SK-N-SH (cell line): ENCODE results near the gene DBP. TPM values are rescaled to one million over a fixed set of nuclear protein-coding genes. Genes with fewer than 3 reads are reported as not detected.

Experiments
- CTCF ChIA-PET: fragments of 300-600, 350-600 bp; formaldehyde crosslinking; extraction: SDS; loops from one replicate; lab custom pipeline; 2021; lab: Yijun Ruan, JAX
- POLR2A ChIA-PET: fragments of 350-600 bp; sonication (Branson Sonifier 250); formaldehyde crosslinking; extraction: SDS; loops from one replicate; lab custom pipeline; 2020; ENCODE audit warnings: antibody characterized with exemption, inconsistent platforms; lab: Yijun Ruan, JAX
- DNase-seq: peaks from one replicate; pipeline ENCODE4 v3.0.0; 2012
- H2AFZ ChIP-seq: fragments of 200-600 bp; sonication (generic); 2 replicates; pipeline ENCODE4 v1.8.1; 2016; ENCODE audit warnings: antibody characterized with exemption, mild to moderate bottlenecking, low read depth
- H3F3A ChIP-seq: fragments of 200-600 bp; sonication (generic); replicated peaks from 2 replicates; pipeline ENCODE3; 2016; ENCODE audit warnings: antibody characterized with exemption, mild to moderate bottlenecking; ENCODE audit not compliant: insufficient read depth
- H3K27ac ChIP-seq, 2 experiments: fragments of 200-500 bp in 1 of 2; fragments of 200-600 bp in 1 of 2; sonication (Bioruptor generic) in 1 of 2; sonication (generic), shearing (Covaris generic) in 1 of 2; 2 replicates each; pipeline versions ENCODE4 v1.5.1 to v1.6.1; 2014 to 2016; ENCODE audit warnings: low read depth in 2 of 2, inconsistent platforms in 1 of 2, low read length in 1 of 2, mild to moderate bottlenecking in 1 of 2, mixed read lengths in 1 of 2
- H3K27me3 ChIP-seq: fragments of 200-600 bp; sonication (generic), shearing (Covaris generic); 2 replicates; pipeline ENCODE4 v1.6.1; 2016; ENCODE audit warnings: mixed run types; ENCODE audit not compliant: insufficient read depth
- H3K36me3 ChIP-seq, 2 experiments: fragments of 200-500 bp in 1 of 2; fragments of 200-600 bp in 1 of 2; sonication (Bioruptor generic) in 1 of 2; sonication (generic) in 1 of 2; replicated peaks in 1 of 2; 2 replicates each; pipeline versions ENCODE3 to v1.5.1; 2014 to 2016; ENCODE audit warnings: low read length in 1 of 2, mild to moderate bottlenecking in 1 of 2; ENCODE audit not compliant: insufficient read depth in 2 of 2, control insufficient read depth in 1 of 2
- H3K4me1 ChIP-seq, 2 experiments: fragments of 200-500 bp in 1 of 2; fragments of 200-600 bp in 1 of 2; sonication (Bioruptor generic) in 1 of 2; sonication (generic), shearing (Covaris generic) in 1 of 2; 2 replicates each; pipeline versions ENCODE4 v1.5.1 to v1.6.1; 2014 to 2016; ENCODE audit warnings: low read depth in 1 of 2, low read length in 1 of 2, mixed run types in 1 of 2; ENCODE audit not compliant: insufficient read depth in 2 of 2, control insufficient read depth in 1 of 2
- H3K4me2 ChIP-seq: fragments of 200-600 bp; sonication (generic), shearing (Covaris generic); 2 replicates; pipeline ENCODE4 v1.6.1; 2017; ENCODE audit warnings: mixed run types
- H3K4me3 ChIP-seq, 2 experiments: fragments of 200-500 bp in 1 of 2; fragments of 200-600 bp in 1 of 2; sonication (Bioruptor generic) in 1 of 2; sonication (generic), shearing (Covaris generic) in 1 of 2; 2 replicates each; pipeline versions ENCODE4 v1.5.1 to v1.8.1; 2014 to 2016; ENCODE audit warnings: low read depth in 2 of 2, inconsistent platforms in 1 of 2, low read length in 1 of 2, mild to moderate bottlenecking in 1 of 2, mixed read lengths in 1 of 2, moderate library complexity in 1 of 2
- H3K79me2 ChIP-seq: fragments of 200-600 bp; sonication (generic); 2 replicates; pipeline ENCODE4 v1.8.1; 2017; ENCODE audit warnings: mild to moderate bottlenecking; ENCODE audit not compliant: insufficient read depth
- H3K9ac ChIP-seq: fragments of 200-600 bp; sonication (generic); 2 replicates; pipeline ENCODE4 v1.6.1; 2017; ENCODE audit warnings: mixed run types
- H3K9me2 ChIP-seq: fragments of 200-600 bp; sonication (generic); 2 replicates; pipeline ENCODE4 v1.6.1; 2017; ENCODE audit warnings: mixed run types
- H3K9me3 ChIP-seq: fragments of 200-600 bp; sonication (generic); 2 replicates; pipeline ENCODE4 v1.6.1; 2017; ENCODE audit warnings: mixed run types, mild to moderate bottlenecking, moderate library complexity
- H4K20me1 ChIP-seq: fragments of 200-600 bp; sonication (generic); 2 replicates; pipeline ENCODE4 v1.6.1; 2017; ENCODE audit warnings: mild to moderate bottlenecking, mixed run types; ENCODE audit not compliant: insufficient read depth
- CHD2 ChIP-seq: fragments of 150-350 bp; IDR thresholded peaks from 2 replicates; pipeline ENCODE4 v1.6.1; 2018; ENCODE audit warnings: low read length; ENCODE audit not compliant: partially characterized antibody
- CTCF ChIP-seq: fragments of 200-600 bp; sonication (generic); IDR thresholded peaks from 2 replicates; pipeline ENCODE4 v1.6.1; 2017; ENCODE audit warnings: antibody characterized with exemption, mild to moderate bottlenecking, moderate library complexity
- ELF1 ChIP-seq: IDR thresholded peaks from 2 replicates; pipeline ENCODE4 v1.4.0; 2012
- FOXJ3 ChIP-seq: sonication (generic); formaldehyde crosslinking; IDR thresholded peaks from 2 replicates; pipeline ENCODE4 v1.5.1; 2020; ENCODE audit warnings: mild to moderate bottlenecking, missing genetic modification reagents
- FOXM1 ChIP-seq: IDR thresholded peaks from 2 replicates; pipeline ENCODE4 v1.4.0; 2012; ENCODE audit warnings: low read depth, mild to moderate bottlenecking
- GABPA ChIP-seq: IDR thresholded peaks from 2 replicates; pipeline ENCODE4 v1.4.0; 2012; ENCODE audit warnings: low read depth, mild to moderate bottlenecking
- GATA2 ChIP-seq: sonication (generic); formaldehyde crosslinking; IDR thresholded peaks from 2 replicates; pipeline ENCODE4 v1.5.0; 2020; ENCODE audit warnings: mild to moderate bottlenecking, missing genetic modification reagents
- MEF2A ChIP-seq: IDR thresholded peaks from 2 replicates; pipeline ENCODE4 v1.4.0; 2012; ENCODE audit warnings: low read depth, borderline replicate concordance
- MXI1 ChIP-seq: IDR thresholded peaks from 2 replicates; pipeline ENCODE4 v1.6.1; 2012; ENCODE audit warnings: mild to moderate bottlenecking, low read depth, low read length, improper control_type of control experiment
- NFIC ChIP-seq: IDR thresholded peaks from 2 replicates; pipeline ENCODE4 v1.4.0; 2012; ENCODE audit warnings: borderline replicate concordance
- NRF1 ChIP-seq: IDR thresholded peaks from 2 replicates; pipeline ENCODE4 v1.6.1; 2012; ENCODE audit warnings: low read depth, mild to moderate bottlenecking, low read length
- POLR2AphosphoS5 ChIP-seq: IDR thresholded peaks from 2 replicates; pipeline ENCODE4 v1.6.1; 2012; ENCODE audit warnings: low read depth, low read length
- RCOR1 ChIP-seq: fragments of 150-350 bp; IDR thresholded peaks from 2 replicates; pipeline ENCODE4 v1.6.1; 2017; ENCODE audit warnings: antibody characterized with exemption, low read length
- RFX5 ChIP-seq: IDR thresholded peaks from 2 replicates; pipeline ENCODE4 v1.6.1; 2012; ENCODE audit warnings: mild to moderate bottlenecking, improper control_type of control experiment, low read length
- SIN3A ChIP-seq: IDR thresholded peaks from 2 replicates; pipeline ENCODE4 v1.6.1; 2012; ENCODE audit warnings: low read depth, mild to moderate bottlenecking, low read length, moderate library complexity, borderline replicate concordance
- TAF1 ChIP-seq: IDR thresholded peaks from 2 replicates; pipeline ENCODE4 v1.6.1; 2012; ENCODE audit warnings: low read depth, mild to moderate bottlenecking, low read length, moderate library complexity, borderline replicate concordance
- TEAD4 ChIP-seq: IDR thresholded peaks from 2 replicates; pipeline ENCODE4 v1.4.0; 2012; ENCODE audit warnings: mild to moderate bottlenecking, borderline replicate concordance; ENCODE audit not compliant: insufficient read depth
- ZBTB33 ChIP-seq: IDR thresholded peaks from 2 replicates; pipeline ENCODE4 v1.4.0; 2012; ENCODE audit warnings: low read depth, borderline replicate concordance
- WGBS: methylation state at CpG from one replicate; pipeline ENCODE4 v1.1.6; 2017; ENCODE audit warnings: low lambda C conversion rate; 5-methylcytosine and 5-hydroxymethylcytosine counted together
- polyA plus RNA-seq, 3 experiments: library from polyadenylated mRNA; depleted of rRNA; stranded (reverse); fragments of >200 nt; gene quantifications; 2 replicates each; pipeline ENCODE4 v1.2.3, GENCODE V29; 2012
- TF ChIP-seq, protein P1 (sequence below): IDR thresholded peaks from 2 replicates; pipeline ENCODE4; 2012
- TF ChIP-seq, protein P2 (sequence below): IDR thresholded peaks from 2 replicates; pipeline ENCODE4 v1.4.0; 2012; ENCODE audit warnings: low read depth, borderline replicate concordance
- TF ChIP-seq, protein P3 (sequence below): IDR thresholded peaks from 2 replicates; pipeline ENCODE4 v1.4.0; 2012; ENCODE audit warnings: low read depth

DBP gene
- polyA plus RNA-seq, 1 of the 3 experiments (the other 2 are of a cell fraction) = 12.6 TPM

- Histone ChIP-seq H3K27me3 (no peaks in the 10 kb centered on the region; the same call in 1 of the 2 replicates), H3K79me2 (no peaks in the 10 kb centered on the region)
Observed at GRCh38 chr19:48603449-48603848, 33.7 kb downstream of the DBP start.

DNA sequence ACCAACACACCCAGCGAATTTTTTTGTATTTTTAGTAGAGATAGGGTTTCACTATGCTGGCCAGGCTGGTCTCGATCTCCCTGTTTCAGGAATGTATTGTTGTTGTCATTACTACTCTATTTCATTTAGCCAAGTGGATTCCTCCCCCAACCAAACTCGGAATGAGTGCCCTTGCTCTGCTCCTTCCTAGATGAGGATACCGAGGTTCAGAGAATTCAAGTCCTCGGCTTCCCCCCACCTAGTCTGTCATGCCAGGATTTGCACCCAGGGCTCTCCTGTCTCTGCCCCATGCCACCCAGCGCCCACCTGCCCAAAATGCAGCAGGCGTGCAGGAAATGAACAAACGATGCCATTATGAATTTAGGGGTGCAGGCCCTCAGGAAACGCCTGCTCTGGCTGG, 34.2 kb downstream of the DBP start:
- DNase-seq = no peak
- Histone ChIP-seq H3K9me2 (no peaks in the 10 kb centered on the region), H3K36me3 (no peaks in the 10 kb centered on the region), H3K4me3 (no peak overlapping the region), H3K27me3 (no peaks in the 10 kb centered on the region; the same call in 1 of the 2 replicates), H3K27ac (no peak overlapping the region), H3K79me2 (no peaks in the 10 kb centered on the region), H3K4me1 (no peaks in the 10 kb centered on the region)
- POLR2A ChIA-PET = no interaction called here
- TF ChIP-seq FOXJ3 (CRISPR knock-in tag) (no peak), FOXM1 (no peak), RFX5 (no peak), CHD2 (no peak), MXI1 (no peak), NRF1 (no peak), ZBTB33 (no peak)
- TF ChIP-seq, protein P1, sequence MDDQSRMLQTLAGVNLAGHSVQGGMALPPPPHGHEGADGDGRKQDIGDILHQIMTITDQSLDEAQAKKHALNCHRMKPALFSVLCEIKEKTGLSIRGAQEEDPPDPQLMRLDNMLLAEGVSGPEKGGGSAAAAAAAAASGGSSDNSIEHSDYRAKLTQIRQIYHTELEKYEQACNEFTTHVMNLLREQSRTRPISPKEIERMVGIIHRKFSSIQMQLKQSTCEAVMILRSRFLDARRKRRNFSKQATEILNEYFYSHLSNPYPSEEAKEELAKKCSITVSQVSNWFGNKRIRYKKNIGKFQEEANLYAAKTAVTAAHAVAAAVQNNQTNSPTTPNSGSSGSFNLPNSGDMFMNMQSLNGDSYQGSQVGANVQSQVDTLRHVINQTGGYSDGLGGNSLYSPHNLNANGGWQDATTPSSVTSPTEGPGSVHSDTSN = no peak
- TF ChIP-seq, all 33 proteins: peak for 0
- Histone ChIP-seq H3K4me2 (no peak overlapping the region), H3K9me3 (no peaks in the 10 kb centered on the region), H3F3A (no peaks in the 10 kb centered on the region), H4K20me1 (no peaks in the 10 kb centered on the region), H2AFZ (no peak overlapping the region), H3K9ac (no peak overlapping the region)
- CTCF ChIA-PET = interaction anchor here (1.4 to 2.0 kb wide), 2 partner anchors 19 to 113 kb away, joined by 4 to 6 read pairs; no protein-coding TSS in a partner anchor
- 77% methylated on average over 8 of the region's 9 CpGs for WGBS

More at GRCh38 chr19:48603449-48603848, 33.7 kb downstream of the DBP start:
- CTCF ChIA-PET = interaction anchor here (1.4 to 2.0 kb wide), 2 partner anchors 19 to 113 kb away, joined by 4 to 6 read pairs; no protein-coding TSS in a partner anchor
- no peaks in the 10 kb centered on the region for H3F3A ChIP-seq
- no peak overlapping the region for H3K4me3 ChIP-seq
- no peaks in the 10 kb centered on the region for H3K9me2 ChIP-seq
- TF ChIP-seq TEAD4 = no peak
- no peak for TF ChIP-seq POLR2AphosphoS5
- TF ChIP-seq, protein P2, sequence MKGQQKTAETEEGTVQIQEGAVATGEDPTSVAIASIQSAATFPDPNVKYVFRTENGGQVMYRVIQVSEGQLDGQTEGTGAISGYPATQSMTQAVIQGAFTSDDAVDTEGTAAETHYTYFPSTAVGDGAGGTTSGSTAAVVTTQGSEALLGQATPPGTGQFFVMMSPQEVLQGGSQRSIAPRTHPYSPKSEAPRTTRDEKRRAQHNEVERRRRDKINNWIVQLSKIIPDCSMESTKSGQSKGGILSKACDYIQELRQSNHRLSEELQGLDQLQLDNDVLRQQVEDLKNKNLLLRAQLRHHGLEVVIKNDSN = no peak
- no peak for TF ChIP-seq RFX5
- no peak for TF ChIP-seq RCOR1
- TF ChIP-seq NFIC = no peak
- no peak for TF ChIP-seq GATA2
- TF ChIP-seq MEF2A = no peak
- TF ChIP-seq FOXM1 = no peak
- TF ChIP-seq CTCF = no peak
- no peak for TF ChIP-seq SIN3A
- no peak for TF ChIP-seq FOXJ3 (CRISPR knock-in tag)
- TF ChIP-seq ELF1 = no peak
- TF ChIP-seq, protein P3, sequence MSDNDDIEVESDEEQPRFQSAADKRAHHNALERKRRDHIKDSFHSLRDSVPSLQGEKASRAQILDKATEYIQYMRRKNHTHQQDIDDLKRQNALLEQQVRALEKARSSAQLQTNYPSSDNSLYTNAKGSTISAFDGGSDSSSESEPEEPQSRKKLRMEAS = no peak
- no peak for TF ChIP-seq GABPA
- no peak for TF ChIP-seq TAF1
- H3K4me2 ChIP-seq = no peak overlapping the region
- H3K27ac ChIP-seq = no peak overlapping the region
- H3K9ac ChIP-seq = no peak overlapping the region
- H3K36me3 ChIP-seq = no peaks in the 10 kb centered on the region
- no peak overlapping the region for H2AFZ ChIP-seq
- 92% methylated on average over 37 of the region's 39 CpGs for WGBS
- POLR2A ChIA-PET = no interaction called here
- H3K9me3 ChIP-seq = no peaks in the 10 kb centered on the region
- H4K20me1 ChIP-seq = no peaks in the 10 kb centered on the region
- no peak for DNase-seq
- H3K4me1 ChIP-seq = no peaks in the 10 kb centered on the region
